Kidney epithelial cell (primary cell): ENCODE results near the gene NXPH4. TPM values are rescaled to one million over a fixed set of nuclear protein-coding genes. Genes with fewer than 3 reads are reported as not detected.

Experiments used
- DNase-seq: peaks from one replicate; pipeline ENCODE4 v3.0.0-alpha.2; 2010; ENCODE audit warnings: low read depth
- H3K27me3 ChIP-seq: 2 replicates; pipeline ENCODE4 v1.6.0; 2011; ENCODE audit warnings: low read length; ENCODE audit not compliant: control insufficient read depth, insufficient read depth
- H3K36me3 ChIP-seq: 2 replicates; pipeline ENCODE4 v1.5.1; 2011; ENCODE audit warnings: low read length; ENCODE audit not compliant: control insufficient read depth, insufficient read depth
- H3K4me3 ChIP-seq: 2 replicates; pipeline ENCODE4 v1.5.1; 2011; ENCODE audit warnings: low read depth, mild to moderate bottlenecking, control low read depth, low read length
- CTCF ChIP-seq: IDR thresholded peaks from 2 replicates; pipeline ENCODE4 v1.5.1; 2011; ENCODE audit warnings: mild to moderate bottlenecking, moderate library complexity, low read length, control low read depth, inconsistent platforms; ENCODE audit not compliant: insufficient read depth, poor library complexity, severe bottlenecking
- total RNA-seq: library from RNA; depleted of rRNA; stranded (reverse); fragments of >200 nt; gene quantifications from 2 replicates; pipeline ENCODE4 v1.2.3, GENCODE V29; 2015

NXPH4 gene
- total RNA-seq, 1 donor from 2014 or later = 5.9 TPM

GRCh38 chr12:57176139-57176477 is 40.5 kb upstream of the NXPH4 start:
- no peaks in the 10 kb centered on the region for H3K36me3 ChIP-seq
- no peak overlapping the region for H3K4me3 ChIP-seq
- no peak for TF ChIP-seq CTCF
- DNase-seq = no peak
- no peaks in the 10 kb centered on the region for H3K27me3 ChIP-seq

GRCh38 chr12:57176846-57177245 is 39.7 kb upstream of the NXPH4 start:
- Histone ChIP-seq H3K36me3 (no peaks in the 10 kb centered on the region), H3K4me3 (no peak overlapping the region), H3K27me3 (no peaks in the 10 kb centered on the region)
- DNase-seq = no peak
- no peak for TF ChIP-seq CTCF

- DNase-seq = no peak
- H3K27me3 ChIP-seq = no peaks in the 10 kb centered on the region
- no peak overlapping the region for H3K4me3 ChIP-seq
- no peak for TF ChIP-seq CTCF
- H3K36me3 ChIP-seq = no peaks in the 10 kb centered on the region
Measured at GRCh38 chr12:57177354-57177753, 39.2 kb upstream of the NXPH4 start.

- Histone ChIP-seq H3K27me3 (no peaks in the 10 kb centered on the region), H3K36me3 (no peaks in the 10 kb centered on the region), H3K4me3 (no peak overlapping the region)
- TF ChIP-seq CTCF = no peak
- no peak for DNase-seq
Measured at GRCh38 chr12:57178213-57178612, 38.4 kb upstream of the NXPH4 start.

GRCh38 chr12:57179331-57180086 is 37.1 kb upstream of the NXPH4 start:
- Histone ChIP-seq H3K36me3 (peaks cover 2% of the 10 kb centered on the region), H3K27me3 (no peaks in the 10 kb centered on the region)

More at GRCh38 chr12:57179331-57180086, 37.1 kb upstream of the NXPH4 start:
- DNase-seq = no peak
- no peak for TF ChIP-seq CTCF
- H3K4me3 ChIP-seq = no peak overlapping the region
